Adipocyte (in vitro differentiated cells): ENCODE data around the gene NUSAP1.
"Not testable (repeated sequence)": the region's sequence is repeated elsewhere in the genome, so short reads cannot be mapped to it uniquely, and the experiment has no call there.

Source experiments
- DNase-seq: peaks from one replicate; pipeline ENCODE4 v3.0.0-alpha.2; 2015; ENCODE audit warnings: low read depth
- H3K27me3 ChIP-seq: replicated peaks from 2 replicates; pipeline ENCODE4 v1.7.0; 2013; ENCODE audit warnings: mild to moderate bottlenecking, low read length, moderate library complexity; ENCODE audit not compliant: control insufficient read depth, insufficient read depth
- H3K36me3 ChIP-seq: 2 replicates; pipeline ENCODE4 v1.7.0; 2013; ENCODE audit warnings: low read length, mild to moderate bottlenecking, moderate library complexity; ENCODE audit not compliant: control insufficient read depth, insufficient read depth, severe bottlenecking
- H3K4me1 ChIP-seq: 2 replicates; pipeline ENCODE4 v1.7.0; 2013; ENCODE audit warnings: mild to moderate bottlenecking, low read length, moderate library complexity; ENCODE audit not compliant: control insufficient read depth, insufficient read depth
- H3K4me3 ChIP-seq: 2 replicates; pipeline ENCODE4 v1.7.0; 2013; ENCODE audit warnings: mild to moderate bottlenecking, low read length, moderate library complexity
- H3K9ac ChIP-seq: 2 replicates; pipeline ENCODE4 v1.7.0; 2013; ENCODE audit warnings: mild to moderate bottlenecking, low read length, moderate library complexity
- H3K9me3 ChIP-seq: 2 replicates; pipeline ENCODE4 v1.7.0; 2013; ENCODE audit warnings: mild to moderate bottlenecking, low read length, moderate library complexity; ENCODE audit not compliant: control insufficient read depth

Gene NUSAP1

DNA sequence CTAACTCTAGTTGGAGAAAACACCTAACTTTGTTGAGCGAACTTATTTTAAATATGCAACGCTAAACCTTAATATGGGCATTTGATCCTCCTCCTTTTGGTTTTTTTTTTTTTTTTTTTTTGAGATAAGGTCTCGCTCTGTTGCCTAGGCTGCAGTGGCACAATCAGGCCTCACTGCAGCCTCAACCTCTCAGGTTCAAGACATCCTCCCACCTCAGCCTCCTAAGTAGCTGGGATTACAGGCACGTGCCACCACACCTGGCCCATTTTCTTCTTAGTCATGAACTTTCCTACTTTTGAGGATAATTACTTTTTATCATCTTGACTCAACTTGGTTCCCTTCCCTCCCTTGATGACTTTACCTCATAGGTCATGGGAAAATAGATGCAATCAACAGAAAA is 3.9 kb downstream of the NUSAP1 start:
- no peaks in the 10 kb centered on the region for H3K36me3 ChIP-seq
- no peaks in the 10 kb centered on the region for H3K9me3 ChIP-seq
- no peaks in the 10 kb centered on the region for H3K27me3 ChIP-seq
- no peak overlapping the region for H3K9ac ChIP-seq
- no peak overlapping the region for H3K4me3 ChIP-seq
- H3K4me1 ChIP-seq, result peaks cover 10% of the 10 kb centered on the region
- no peak for DNase-seq

GRCh38 chr15:41337047-41337446 is 4.4 kb downstream of the NUSAP1 start:
- Histone ChIP-seq H3K4me3 (no peak overlapping the region), H3K27me3 (no peaks in the 10 kb centered on the region), H3K36me3 (no peaks in the 10 kb centered on the region), H3K4me1 (peaks cover 7% of the 10 kb centered on the region), H3K9ac (no peak overlapping the region), H3K9me3 (no peaks in the 10 kb centered on the region)
- DNase-seq, result no peak

- Histone ChIP-seq H3K9me3 (no peaks in the 10 kb centered on the region), H3K27me3 (no peaks in the 10 kb centered on the region), H3K36me3 (no peaks in the 10 kb centered on the region), H3K4me3 (no peak overlapping the region), H3K4me1 (peaks cover 7% of the 10 kb centered on the region), H3K9ac (no peak overlapping the region)
- no peak for DNase-seq
Measured at GRCh38 chr15:41337631-41338522, 5.2 kb downstream of the NUSAP1 start.

DNA sequence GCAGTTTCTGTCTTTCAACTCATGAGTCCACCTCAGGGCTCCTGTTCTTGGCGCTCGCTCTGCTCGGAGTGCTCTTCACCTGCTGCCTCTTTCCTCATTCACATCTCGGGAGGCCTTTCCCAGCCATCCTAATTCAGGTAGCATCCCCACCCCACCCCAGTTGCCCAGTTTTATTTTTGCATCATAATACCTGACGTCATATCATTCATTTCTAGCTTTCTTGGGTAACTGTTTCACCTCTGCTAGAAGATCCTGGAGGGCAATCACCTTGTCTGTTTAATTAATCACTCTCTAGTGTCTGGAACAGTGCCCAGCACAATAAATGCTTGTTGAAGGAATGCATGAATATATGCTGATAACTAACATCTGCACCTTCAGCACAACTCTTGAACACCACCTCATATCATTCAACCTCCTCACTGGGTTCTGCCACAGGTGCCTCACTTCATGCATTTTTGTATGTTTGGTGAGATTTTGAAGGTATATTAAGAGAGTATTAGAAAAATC is 7.6 kb downstream of the NUSAP1 start:
- Histone ChIP-seq H3K27me3 (no peaks in the 10 kb centered on the region), H3K9ac (no peak overlapping the region), H3K9me3 (no peaks in the 10 kb centered on the region), H3K36me3 (no peaks in the 10 kb centered on the region), H3K4me3 (no peak overlapping the region), H3K4me1 (no peaks in the 10 kb centered on the region)
- no peak for DNase-seq

DNA sequence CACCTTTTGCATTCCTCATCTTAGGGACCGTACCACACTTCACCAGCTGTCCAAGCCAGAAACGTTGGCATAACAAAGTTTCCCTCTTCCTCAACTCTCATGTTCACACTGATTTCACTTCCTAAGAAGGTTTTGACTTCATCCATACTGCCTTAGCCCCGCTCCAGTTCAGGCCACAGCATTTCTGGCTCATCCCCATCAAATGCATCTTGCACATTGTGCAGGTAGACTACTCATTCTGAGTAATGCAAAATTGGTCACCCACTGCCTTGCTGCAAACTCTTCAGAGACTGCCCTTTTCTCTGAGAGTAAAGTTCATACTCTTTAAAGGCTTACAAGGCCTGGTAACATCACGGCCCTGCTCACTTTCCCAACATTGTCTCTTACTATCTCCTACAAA is 8.8 kb downstream of the NUSAP1 start:
- Histone ChIP-seq H3K4me1 (no peaks in the 10 kb centered on the region), H3K36me3 (no peaks in the 10 kb centered on the region), H3K9me3 (no peaks in the 10 kb centered on the region), H3K27me3 (no peaks in the 10 kb centered on the region), H3K4me3 (no peak overlapping the region), H3K9ac (no peak overlapping the region)
- DNase-seq, result no peak

DNA sequence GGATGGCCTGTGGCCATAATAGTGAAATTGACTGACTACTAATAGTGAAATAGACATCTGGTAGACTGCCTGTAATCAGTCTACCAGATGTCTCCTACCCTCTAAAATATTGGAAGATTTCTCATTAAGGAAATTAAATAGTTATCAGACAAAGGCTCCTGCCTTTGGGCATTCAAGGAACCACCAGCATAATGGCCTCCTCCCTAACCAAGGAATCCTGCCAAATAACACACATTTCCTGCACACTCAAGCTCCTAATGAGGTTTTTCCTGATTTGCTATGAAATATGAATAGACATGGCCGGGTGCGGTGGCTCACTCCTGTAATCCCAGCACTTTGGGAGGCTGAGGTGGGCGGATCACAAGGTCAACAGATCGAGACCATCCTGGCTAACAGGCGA is 14.6 kb downstream of the NUSAP1 start:
- H3K4me3 ChIP-seq, result no peak overlapping the region
- H3K4me1 ChIP-seq, result no peaks in the 10 kb centered on the region
- no peaks in the 10 kb centered on the region for H3K27me3 ChIP-seq
- no peak overlapping the region for H3K9ac ChIP-seq
- H3K9me3 ChIP-seq, result no peaks in the 10 kb centered on the region
- no peak for DNase-seq
- H3K36me3 ChIP-seq, result no peaks in the 10 kb centered on the region

DNA sequence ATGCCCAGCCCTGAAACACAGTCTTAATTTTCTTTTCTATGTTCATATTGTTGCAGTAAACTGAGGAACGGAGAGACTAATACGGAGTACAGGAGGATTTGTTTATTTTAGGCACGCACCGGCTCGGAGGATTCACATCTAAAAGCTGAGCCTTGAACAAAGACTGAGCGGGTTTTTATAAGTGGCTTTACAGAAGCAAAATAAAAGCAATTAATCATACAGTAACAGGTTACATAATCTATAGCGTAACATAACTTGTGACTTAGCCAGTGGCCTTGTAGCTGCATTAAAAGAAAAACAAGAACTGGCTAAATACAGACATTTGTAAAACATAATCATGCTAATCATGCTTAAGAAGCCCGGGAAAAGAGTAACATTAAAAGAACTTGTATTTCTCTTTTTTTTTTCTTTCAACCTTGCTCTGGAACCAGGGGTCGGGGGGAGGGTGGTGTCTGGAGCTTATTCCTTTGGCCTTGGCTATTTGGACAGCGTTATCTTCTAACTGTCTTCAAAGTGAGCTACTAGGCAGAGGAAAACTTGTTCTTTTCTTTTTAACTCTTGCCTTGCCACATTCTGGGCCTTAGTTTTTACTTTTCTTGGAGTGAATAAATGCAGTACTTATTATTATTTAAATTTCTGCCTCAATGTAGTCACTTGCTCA is 17.5 kb downstream of the NUSAP1 start:
- Histone ChIP-seq H3K9ac (no peak overlapping the region), H3K36me3 (no peaks in the 10 kb centered on the region), H3K4me1 (no peaks in the 10 kb centered on the region), H3K27me3 (no peaks in the 10 kb centered on the region), H3K4me3 (no peak overlapping the region), H3K9me3 (no peaks in the 10 kb centered on the region)
- no peak for DNase-seq

DNA sequence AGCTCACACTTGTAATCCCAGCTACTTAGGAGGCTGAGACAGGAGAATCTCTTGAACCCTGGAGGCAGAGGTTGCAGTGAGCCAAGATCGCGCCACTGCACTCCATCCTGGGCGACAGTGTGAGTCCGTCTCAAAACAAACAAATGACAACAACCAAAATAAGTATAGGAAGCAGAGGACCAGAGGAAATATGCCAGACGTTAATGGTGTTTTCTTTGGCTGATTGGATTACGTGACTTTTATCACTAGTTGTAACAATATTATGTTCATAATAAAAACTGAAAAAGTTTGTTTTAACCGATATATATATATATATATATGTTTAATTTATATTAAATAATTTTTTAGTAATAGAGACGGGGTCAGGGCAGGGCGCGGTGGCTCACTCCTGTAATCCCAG is 21.7 kb downstream of the NUSAP1 start:
- Histone ChIP-seq H3K9ac (no peak overlapping the region), H3K36me3 (no peaks in the 10 kb centered on the region), H3K4me3 (no peak overlapping the region)

DNA sequence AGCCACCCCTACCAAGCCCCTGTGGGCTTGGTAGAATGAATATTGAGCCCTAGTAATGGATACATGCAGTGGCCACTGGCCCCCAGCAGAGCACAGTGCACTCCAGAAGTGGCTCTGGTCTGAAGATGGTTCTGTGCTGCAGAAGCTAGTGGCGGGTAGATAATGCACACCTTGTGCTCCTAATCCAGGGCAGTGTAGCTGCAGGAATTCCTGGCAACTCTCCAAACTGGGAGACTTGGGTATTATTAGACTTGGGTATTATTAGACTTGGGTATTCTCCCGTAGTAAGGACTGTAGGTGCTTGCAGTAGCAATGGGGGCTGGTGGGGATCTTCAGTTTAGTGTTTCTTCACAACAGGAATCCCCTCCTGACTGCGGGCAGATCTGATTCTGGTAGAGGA is 34.7 kb downstream of the NUSAP1 start:
- H3K9ac ChIP-seq, result no peak overlapping the region
- H3K9me3 ChIP-seq, result no peaks in the 10 kb centered on the region
- no peaks in the 10 kb centered on the region for H3K4me1 ChIP-seq
- H3K4me3 ChIP-seq, result no peak overlapping the region
- no peaks in the 10 kb centered on the region for H3K36me3 ChIP-seq
- no peaks in the 10 kb centered on the region for H3K27me3 ChIP-seq
- no peak for DNase-seq

More for the DNA sequence above, 21.7 kb downstream of the NUSAP1 start:
- DNase-seq, result no peak
- Histone ChIP-seq H3K9me3 (no peaks in the 10 kb centered on the region), H3K4me1 (no peaks in the 10 kb centered on the region), H3K27me3 (no peaks in the 10 kb centered on the region)

- Histone ChIP-seq H3K4me1 (no peaks in the 10 kb centered on the region), H3K4me3 (no peak overlapping the region), H3K9ac (no peak overlapping the region), H3K36me3 (no peaks in the 10 kb centered on the region), H3K9me3 (no peaks in the 10 kb centered on the region), H3K27me3 (no peaks in the 10 kb centered on the region)
- no peak for DNase-seq
Measured at GRCh38 chr15:41377978-41378377, 45.3 kb downstream of the NUSAP1 start.

- not testable (repeated sequence) for H3K4me1 ChIP-seq, H3K9me3 ChIP-seq, H3K27me3 ChIP-seq, H3K9ac ChIP-seq, H3K4me3 ChIP-seq, DNase-seq
- peaks cover 13% of the 10 kb centered on the region for H3K36me3 ChIP-seq
Measured at GRCh38 chr15:41383974-41384749, 51.5 kb downstream of the NUSAP1 start.
